Measurements from ENCODE around the gene TMEM156.

TMEM156 gene

GRCh38 chr4:38940476-38940875, 91.7 kb downstream of the TMEM156 start:
- no peak overlapping the region for H2AFZ ChIP-seq
- no peak for TF ChIP-seq CTCF (IDR thresholded peaks at IDR 0.05)
- H3K27me3 ChIP-seq (ENCODE audit: control insufficient read depth, insufficient read depth, low read length), result no peaks in the 10 kb centered on the region
- no peak overlapping the region for H3K9ac ChIP-seq
- H3K79me2 ChIP-seq, result no peaks in the 10 kb centered on the region
- H3K36me3 ChIP-seq (ENCODE audit: control insufficient read depth, insufficient read depth, low read length), result no peaks in the 10 kb centered on the region
- H3K4me3 ChIP-seq (ENCODE audit: low read depth, low read length), result no peak overlapping the region
- no peaks in the 10 kb centered on the region for H3K9me3 ChIP-seq (ENCODE audit: control insufficient read depth, low read length)
- no peaks in the 10 kb centered on the region for H3K4me1 ChIP-seq
- no peak overlapping the region for H3K4me2 ChIP-seq (ENCODE audit: low read length)
- no peak overlapping the region for H3K27ac ChIP-seq

DNA sequence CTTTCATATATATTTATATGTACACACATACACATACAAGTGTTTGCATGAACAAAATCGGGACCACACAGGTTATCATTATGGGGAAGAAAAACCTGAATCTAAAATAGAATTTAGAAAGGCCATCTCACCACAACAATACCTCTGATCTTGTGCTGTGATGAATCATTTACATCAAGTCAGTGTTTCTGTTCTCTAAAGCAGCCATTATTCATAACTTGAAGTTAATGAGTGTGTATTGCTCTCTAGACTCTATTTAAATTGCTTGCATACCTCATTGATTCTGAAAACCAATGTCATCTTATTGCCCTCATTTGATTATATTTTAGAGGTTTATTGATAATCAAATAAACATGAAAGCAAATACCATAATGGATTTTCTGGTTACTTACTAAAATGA, 93.0 kb downstream of the TMEM156 start:
- H3K36me3 ChIP-seq (ENCODE audit: control insufficient read depth, insufficient read depth, low read length), result no peaks in the 10 kb centered on the region
- no peak overlapping the region for H3K9ac ChIP-seq
- no peaks in the 10 kb centered on the region for H3K4me1 ChIP-seq
- H3K4me2 ChIP-seq (ENCODE audit: low read length), result no peak overlapping the region
- no peak overlapping the region for H3K27ac ChIP-seq
- H3K27me3 ChIP-seq (ENCODE audit: control insufficient read depth, insufficient read depth, low read length), result no peaks in the 10 kb centered on the region
- no peak overlapping the region for H3K4me3 ChIP-seq (ENCODE audit: low read depth, low read length)
- H3K9me3 ChIP-seq (ENCODE audit: control insufficient read depth, low read length), result no peaks in the 10 kb centered on the region
- TF ChIP-seq CTCF (IDR thresholded peaks at IDR 0.05), result no peak
- H2AFZ ChIP-seq, result no peak overlapping the region
- H3K79me2 ChIP-seq, result no peaks in the 10 kb centered on the region

- H3K4me2 ChIP-seq (ENCODE audit: low read length), result no peak overlapping the region
- no peaks in the 10 kb centered on the region for H3K4me1 ChIP-seq
- H3K27ac ChIP-seq, result no peak overlapping the region
- no peak overlapping the region for H3K4me3 ChIP-seq (ENCODE audit: low read depth, low read length)
- no peaks in the 10 kb centered on the region for H3K36me3 ChIP-seq (ENCODE audit: control insufficient read depth, insufficient read depth, low read length)
- TF ChIP-seq CTCF (IDR thresholded peaks at IDR 0.05), result no peak
- H3K27me3 ChIP-seq (ENCODE audit: control insufficient read depth, insufficient read depth, low read length), result no peaks in the 10 kb centered on the region
- no peaks in the 10 kb centered on the region for H3K9me3 ChIP-seq (ENCODE audit: control insufficient read depth, low read length)
- no peak overlapping the region for H2AFZ ChIP-seq
- H3K9ac ChIP-seq, result no peak overlapping the region
- no peaks in the 10 kb centered on the region for H3K79me2 ChIP-seq
These were observed 96.7 kb downstream of the TMEM156 start for GRCh38 chr4:38935391-38936073.

GRCh38 chr4:38931125-38931524, 101.1 kb downstream of the TMEM156 start:
- Histone ChIP-seq H3K27ac (no peak overlapping the region), H3K36me3 (ENCODE audit: control insufficient read depth, insufficient read depth, low read length) (no peaks in the 10 kb centered on the region), H3K4me1 (no peaks in the 10 kb centered on the region), H3K27me3 (ENCODE audit: control insufficient read depth, insufficient read depth, low read length) (no peaks in the 10 kb centered on the region), H2AFZ (no peak overlapping the region), H3K9me3 (ENCODE audit: control insufficient read depth, low read length) (no peaks in the 10 kb centered on the region), H3K4me3 (ENCODE audit: low read depth, low read length) (no peak overlapping the region), H3K9ac (no peak overlapping the region), H3K4me2 (ENCODE audit: low read length) (no peak overlapping the region), H3K79me2 (no peaks in the 10 kb centered on the region)
- TF ChIP-seq CTCF (IDR thresholded peaks at IDR 0.05), result no peak

- Histone ChIP-seq H3K36me3 (ENCODE audit: control insufficient read depth, insufficient read depth, low read length) (no peaks in the 10 kb centered on the region), H3K27ac (no peak overlapping the region), H3K79me2 (no peaks in the 10 kb centered on the region), H3K4me1 (no peaks in the 10 kb centered on the region), H3K4me3 (ENCODE audit: low read depth, low read length) (no peak overlapping the region), H3K4me2 (ENCODE audit: low read length) (no peak overlapping the region), H3K9me3 (ENCODE audit: control insufficient read depth, low read length) (no peaks in the 10 kb centered on the region), H3K9ac (no peak overlapping the region), H2AFZ (no peak overlapping the region), H3K27me3 (ENCODE audit: control insufficient read depth, insufficient read depth, low read length) (no peaks in the 10 kb centered on the region)
- TF ChIP-seq CTCF (IDR thresholded peaks at IDR 0.05), result no peak
These were observed 101.5 kb downstream of the TMEM156 start for GRCh38 chr4:38930707-38931106.

Measured in parathyroid adenoma (tissue), 2 donors.